ENCODE measurements around the gene ZNF140.

Gene ZNF140

GRCh38 chr12:133106253-133106652 is 25.5 kb downstream of the ZNF140 start:
- H3K27ac ChIP-seq, result no peak overlapping the region
- TF ChIP-seq ZFX (IDR thresholded peaks at IDR 0.05) (no peak), CTCF (conservative IDR thresholded peaks at IDR 0.05) (no peak)

DNA sequence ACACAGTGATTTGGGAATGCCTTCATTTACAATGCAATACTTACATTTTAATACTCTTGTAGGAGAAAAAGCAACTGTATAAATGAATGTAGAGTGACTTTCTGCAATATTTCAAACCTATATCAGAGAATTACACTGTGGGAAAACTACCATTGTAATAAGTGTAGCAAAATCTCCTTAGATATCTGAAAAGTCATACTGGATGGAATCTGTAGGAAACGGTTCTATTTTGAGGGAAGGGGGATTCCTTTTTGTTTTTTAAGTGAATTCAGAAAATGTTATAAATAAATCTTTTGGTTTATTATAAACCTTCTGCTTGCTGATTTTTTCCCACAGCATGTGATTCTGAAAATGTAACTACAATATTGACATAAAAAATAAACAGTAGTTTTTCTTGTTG is 26.4 kb downstream of the ZNF140 start:
- TF ChIP-seq ZFX (IDR thresholded peaks at IDR 0.05) (no peak), CTCF (conservative IDR thresholded peaks at IDR 0.05) (no peak)
- H3K27ac ChIP-seq, result no peak overlapping the region

GRCh38 chr12:133108150-133108549 is 27.4 kb downstream of the ZNF140 start:
- H3K27ac ChIP-seq, result no peak overlapping the region
- TF ChIP-seq CTCF (conservative IDR thresholded peaks at IDR 0.05) (no peak), ZFX (IDR thresholded peaks at IDR 0.05) (no peak)

GRCh38 chr12:133120385-133121191 is 39.9 kb downstream of the ZNF140 start:
- H3K27ac ChIP-seq, result no peak overlapping the region
- no peak for TF ChIP-seq CTCF (conservative IDR thresholded peaks at IDR 0.05)
- TF ChIP-seq ZFX (IDR thresholded peaks at IDR 0.05), result no peak

DNA sequence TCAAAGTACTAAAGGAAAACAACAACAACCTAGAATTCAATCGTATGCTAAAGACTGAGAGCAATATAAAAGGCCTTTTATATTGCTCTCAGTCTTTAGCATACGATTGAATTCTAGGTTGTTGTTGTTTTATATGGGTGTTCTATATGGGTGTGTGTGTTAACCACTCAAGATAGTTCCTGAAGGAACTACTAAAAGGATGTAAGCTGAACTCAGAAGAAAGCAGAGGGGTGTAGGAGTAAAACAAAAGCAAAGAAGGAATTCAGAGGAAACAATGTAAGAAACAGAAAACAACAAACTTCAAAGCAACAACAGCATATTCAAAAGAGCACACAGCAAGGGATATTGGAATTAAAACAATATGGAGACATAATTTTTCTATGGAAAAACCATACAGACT is 44.0 kb downstream of the ZNF140 start:
- H3K27ac ChIP-seq, result no peak overlapping the region
- TF ChIP-seq CTCF (conservative IDR thresholded peaks at IDR 0.05), result no peak
- TF ChIP-seq ZFX (IDR thresholded peaks at IDR 0.05), result no peak

- TF ChIP-seq CTCF (conservative IDR thresholded peaks at IDR 0.05) (no peak), ZFX (IDR thresholded peaks at IDR 0.05) (no peak)
- peak overlapping the region; percentile 82 for H3K27ac ChIP-seq
Measured at GRCh38 chr12:133129368-133130037, 48.8 kb downstream of the ZNF140 start.

GRCh38 chr12:133130038-133130807 is 49.5 kb downstream of the ZNF140 start, which contains the start of the genes ZNF10 and ZNF891:
ZNF10 (plus strand) TSS chr12:133130627; CDS start chr12:133144493, 13,866 bp downstream.
ZNF891 (minus strand) TSS chr12:133130274; CDS start chr12:133121918, 8,356 bp downstream.
- H3K27ac ChIP-seq, result peak within 1 kb of the TSS; percentile 82

More at GRCh38 chr12:133130038-133130807, 49.5 kb downstream of the ZNF140 start, which contains the start of the genes ZNF10 and ZNF891:
- TF ChIP-seq ZFX (IDR thresholded peaks at IDR 0.05) (peak; percentile 68), CTCF (conservative IDR thresholded peaks at IDR 0.05) (no peak)
